ENCODE data around the gene ATP6V1G2. TPM values are rescaled to one million over a fixed set of nuclear protein-coding genes. Genes with fewer than 3 reads are reported as not detected.

Gene ATP6V1G2
- total RNA-seq, 2 experiments from 2014 or later: 2.5 TPM

DNA sequence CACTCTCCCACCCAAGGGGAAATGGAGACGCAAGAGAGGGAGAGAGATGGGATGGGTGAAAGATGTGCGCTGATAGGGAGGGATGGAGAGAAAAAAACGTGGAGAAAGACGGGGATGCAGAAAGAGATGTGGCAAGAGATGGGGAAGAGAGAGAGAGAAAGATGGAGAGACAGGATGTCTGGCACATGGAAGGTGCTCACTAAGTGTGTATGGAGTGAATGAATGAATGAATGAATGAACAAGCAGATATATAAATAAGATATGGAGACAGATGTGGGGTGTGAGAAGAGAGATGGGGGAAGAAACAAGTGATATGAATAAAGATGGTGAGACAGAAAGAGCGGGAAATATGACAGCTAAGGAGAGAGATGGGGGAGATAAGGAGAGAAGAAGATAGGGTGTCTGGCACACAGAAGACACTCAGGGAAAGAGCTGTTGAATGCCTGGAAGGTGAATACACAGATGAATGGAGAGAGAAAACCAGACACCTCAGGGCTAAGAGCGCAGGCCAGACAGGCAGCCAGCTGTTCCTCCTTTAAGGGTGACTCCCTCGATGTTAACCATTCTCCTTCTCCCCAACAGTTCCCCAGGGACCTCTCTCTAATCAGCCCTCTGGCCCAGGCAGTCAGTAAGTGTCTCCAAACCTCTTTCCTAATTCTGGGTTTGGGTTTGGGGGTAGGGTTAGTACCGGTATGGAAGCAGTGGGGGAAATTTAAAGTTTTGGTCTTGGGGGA is 29.7 kb upstream of the ATP6V1G2 start:
- Mint-ChIP-seq H3K4me1 (ENCODE audit: low read depth) (peaks cover 83% of the 10 kb centered on the region), H3K36me3 (ENCODE audit: low read depth) (peaks cover 53% of the 10 kb centered on the region), H3K27ac (peak overlapping the region; percentile 96), H3K4me3 (peak overlapping the region; percentile 93), H3K9me3 (ENCODE audit: insufficient read depth) (no peaks in the 10 kb centered on the region), H3K27me3 (ENCODE audit: low read depth) (no peaks in the 10 kb centered on the region)
- ChIA-PET POLR2A (interaction anchor here (1.0 to 14.3 kb wide), 10 partner anchors 8 to 162 kb away, joined by 3 to 388 read pairs (median 19); partner anchors contain the start of genes ATP6V1G2, DDX39B, LST1 and NCR3), CTCF (interaction anchor here (0.6 to 24.1 kb wide), 6 partner anchors 13 to 83 kb away, joined by 3 to 928 read pairs (median 98); partner anchors contain the start of genes ATP6V1G2, BAG6, DDX39B and LST1)
- ATAC-seq (no peak), DNase-seq (no peak)

- no peaks in the 10 kb centered on the region for H3K9me3 Mint-ChIP-seq (ENCODE audit: insufficient read depth)
- H3K27me3 Mint-ChIP-seq (ENCODE audit: low read depth): no peaks in the 10 kb centered on the region
- DNase-seq (peak; percentile 86), ATAC-seq (peak; percentile 38)
- POLR2A ChIA-PET: interaction anchor here (0.9 to 14.3 kb wide), 9 partner anchors 9 to 163 kb away, joined by 3 to 388 read pairs (median 22); partner anchors contain the start of genes ATP6V1G2, DDX39B, LST1 and NCR3
- H3K36me3 Mint-ChIP-seq (ENCODE audit: low read depth): peaks cover 47% of the 10 kb centered on the region
- H3K4me1 Mint-ChIP-seq (ENCODE audit: low read depth): peaks cover 89% of the 10 kb centered on the region
- H3K27ac Mint-ChIP-seq: peak within 1 kb of the TSS; percentile 96
- H3K4me3 Mint-ChIP-seq: peak within 1 kb of the TSS; percentile 93
- CTCF ChIA-PET: interaction anchor here (0.6 to 24.1 kb wide), 4 partner anchors 12 to 77 kb away, joined by 3 to 928 read pairs (median 346); partner anchors contain the start of genes ATP6V1G2, BAG6, DDX39B and LST1
These were observed 29.0 kb upstream of the ATP6V1G2 start, which contains the start of gene TNF for GRCh38 chr6:31575335-31575901. Gene TNF (plus strand): TSS chr6:31575565. CDS start chr6:31575742, 177 bp downstream.

GRCh38 chr6:31574106-31575061 is 28.0 kb upstream of the ATP6V1G2 start:
- no peak for DNase-seq
- Mint-ChIP-seq H3K27me3 (ENCODE audit: low read depth) (no peaks in the 10 kb centered on the region), H3K9me3 (ENCODE audit: insufficient read depth) (no peaks in the 10 kb centered on the region), H3K36me3 (ENCODE audit: low read depth) (peaks cover 40% of the 10 kb centered on the region), H3K4me1 (ENCODE audit: low read depth) (peaks cover 92% of the 10 kb centered on the region), H3K27ac (peak overlapping the region; percentile 96), H3K4me3 (peak overlapping the region; percentile 93)
- ATAC-seq: no peak
- POLR2A ChIA-PET: interaction anchor here (0.5 to 14.3 kb wide), 12 partner anchors 8 to 173 kb away, joined by 3 to 388 read pairs (median 4); partner anchors contain the start of genes C6orf47, DDX39B, LST1 and LTB
- CTCF ChIA-PET: interaction anchor here (0.8 to 24.1 kb wide), 8 partner anchors 11 to 257 kb away, joined by 3 to 928 read pairs (median 4); partner anchors contain the start of genes ATP6V1G2, BAG6, DDX39B and LST1

DNA sequence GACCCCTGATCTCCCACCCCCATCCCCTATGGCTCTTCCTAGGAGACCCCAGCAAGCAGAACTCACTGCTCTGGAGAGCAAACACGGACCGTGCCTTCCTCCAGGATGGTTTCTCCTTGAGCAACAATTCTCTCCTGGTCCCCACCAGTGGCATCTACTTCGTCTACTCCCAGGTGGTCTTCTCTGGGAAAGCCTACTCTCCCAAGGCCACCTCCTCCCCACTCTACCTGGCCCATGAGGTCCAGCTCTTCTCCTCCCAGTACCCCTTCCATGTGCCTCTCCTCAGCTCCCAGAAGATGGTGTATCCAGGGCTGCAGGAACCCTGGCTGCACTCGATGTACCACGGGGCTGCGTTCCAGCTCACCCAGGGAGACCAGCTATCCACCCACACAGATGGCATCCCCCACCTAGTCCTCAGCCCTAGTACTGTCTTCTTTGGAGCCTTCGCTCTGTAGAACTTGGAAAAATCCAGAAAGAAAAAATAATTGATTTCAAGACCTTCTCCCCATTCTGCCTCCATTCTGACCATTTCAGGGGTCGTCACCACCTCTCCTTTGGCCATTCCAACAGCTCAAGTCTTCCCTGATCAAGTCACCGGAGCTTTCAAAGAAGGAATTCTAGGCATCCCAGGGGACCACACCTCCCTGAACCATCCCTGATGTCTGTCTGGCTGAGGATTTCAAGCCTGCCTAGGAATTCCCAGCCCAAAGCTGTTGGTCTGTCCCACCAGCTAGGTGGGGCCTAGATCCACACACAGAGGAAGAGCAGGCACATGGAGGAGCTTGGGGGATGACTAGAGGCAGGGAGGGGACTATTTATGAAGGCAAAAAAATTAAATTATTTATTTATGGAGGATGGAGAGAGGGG is 27.1 kb upstream of the ATP6V1G2 start:
- H3K9me3 Mint-ChIP-seq (ENCODE audit: insufficient read depth): no peaks in the 10 kb centered on the region
- H3K27ac Mint-ChIP-seq: peak overlapping the region; percentile 96
- ATAC-seq (no peak), DNase-seq (no peak)
- ChIA-PET CTCF (interaction anchor here (1.1 to 24.1 kb wide), 5 partner anchors 10 to 258 kb away, joined by 3 to 928 read pairs (median 189); partner anchors contain the start of genes ATP6V1G2, BAG6, DDX39B and LST1), POLR2A (interaction anchor here (0.8 to 14.3 kb wide), 10 partner anchors 9 to 174 kb away, joined by 3 to 388 read pairs (median 8); partner anchors contain the start of genes C6orf47, DDX39B, LTB and NCR3)
- H3K36me3 Mint-ChIP-seq (ENCODE audit: low read depth): peaks cover 31% of the 10 kb centered on the region
- peak overlapping the region; percentile 93 for H3K4me3 Mint-ChIP-seq
- H3K4me1 Mint-ChIP-seq (ENCODE audit: low read depth): peaks cover 92% of the 10 kb centered on the region
- peaks cover 2% of the 10 kb centered on the region for H3K27me3 Mint-ChIP-seq (ENCODE audit: low read depth)

DNA sequence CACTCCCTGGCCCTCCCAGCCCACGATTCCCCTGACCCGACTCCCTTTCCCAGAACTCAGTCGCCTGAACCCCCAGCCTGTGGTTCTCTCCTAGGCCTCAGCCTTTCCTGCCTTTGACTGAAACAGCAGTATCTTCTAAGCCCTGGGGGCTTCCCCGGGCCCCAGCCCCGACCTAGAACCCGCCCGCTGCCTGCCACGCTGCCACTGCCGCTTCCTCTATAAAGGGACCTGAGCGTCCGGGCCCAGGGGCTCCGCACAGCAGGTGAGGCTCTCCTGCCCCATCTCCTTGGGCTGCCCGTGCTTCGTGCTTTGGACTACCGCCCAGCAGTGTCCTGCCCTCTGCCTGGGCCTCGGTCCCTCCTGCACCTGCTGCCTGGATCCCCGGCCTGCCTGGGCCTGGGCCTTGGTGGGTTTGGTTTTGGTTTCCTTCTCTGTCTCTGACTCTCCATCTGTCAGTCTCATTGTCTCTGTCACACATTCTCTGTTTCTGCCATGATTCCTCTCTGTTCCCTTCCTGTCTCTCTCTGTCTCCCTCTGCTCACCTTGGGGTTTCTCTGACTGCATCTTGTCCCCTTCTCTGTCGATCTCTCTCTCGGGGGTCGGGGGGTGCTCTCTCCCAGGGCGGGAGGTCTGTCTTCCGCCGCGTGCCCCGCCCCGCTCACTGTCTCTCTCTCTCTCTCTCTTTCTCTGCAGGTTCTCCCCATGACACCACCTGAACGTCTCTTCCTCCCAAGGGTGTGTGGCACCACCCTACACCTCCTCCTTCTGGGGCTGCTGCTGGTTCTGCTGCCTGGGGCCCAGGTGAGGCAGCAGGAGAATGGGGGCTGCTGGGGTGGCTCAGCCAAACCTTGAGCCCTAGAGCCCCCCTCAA is 25.9 kb upstream of the ATP6V1G2 start, which contains the start of gene LTA:
LTA (plus strand) TSS at position 249 of the 871 bp plus-strand sequence; CDS start at position 703, 454 bp downstream.
- ChIA-PET CTCF (interaction anchor here (1.6 to 24.1 kb wide), 7 partner anchors 6 to 26 kb away, joined by 6 to 928 read pairs (median 73); partner anchors contain the start of genes ATP6V1G2, DDX39B, LST1 and LTB), POLR2A (interaction anchor here (1.4 to 14.3 kb wide), 6 partner anchors 9 to 23 kb away, joined by 5 to 388 read pairs (median 34); partner anchors contain the start of genes LTB and NCR3)
- Mint-ChIP-seq H3K27me3 (ENCODE audit: low read depth) (peaks cover 5% of the 10 kb centered on the region), H3K27ac (peak within 1 kb of the TSS; percentile 96), H3K36me3 (ENCODE audit: low read depth) (peaks cover 23% of the 10 kb centered on the region), H3K4me1 (ENCODE audit: low read depth) (peaks cover 95% of the 10 kb centered on the region), H3K9me3 (ENCODE audit: insufficient read depth) (no peaks in the 10 kb centered on the region), H3K4me3 (peak within 1 kb of the TSS; percentile 93)
- peak; percentile 82 for DNase-seq
- peak; percentile 43 for ATAC-seq

GRCh38 chr6:31569861-31570536 is 23.6 kb upstream of the ATP6V1G2 start:
- Mint-ChIP-seq H3K27ac (no peak overlapping the region), H3K36me3 (ENCODE audit: low read depth) (peaks cover 10% of the 10 kb centered on the region), H3K4me3 (no peak overlapping the region), H3K4me1 (ENCODE audit: low read depth) (peaks cover 75% of the 10 kb centered on the region), H3K9me3 (ENCODE audit: insufficient read depth) (no peaks in the 10 kb centered on the region), H3K27me3 (ENCODE audit: low read depth) (peaks cover 13% of the 10 kb centered on the region)
- ATAC-seq: no peak
- ChIA-PET CTCF (interaction anchor here (0.7 to 24.1 kb wide), 7 partner anchors 8 to 28 kb away, joined by 3 to 504 read pairs (median 11); partner anchors contain the start of genes ATP6V1G2, DDX39B, LST1 and LTB), POLR2A (interaction anchor here (0.6 to 4.8 kb wide), 6 partner anchors 10 to 29 kb away, joined by 3 to 73 read pairs (median 4); partner anchors contain the start of genes LST1 and LTB)
- no peak for DNase-seq

GRCh38 chr6:31568537-31568961 is 22.1 kb upstream of the ATP6V1G2 start:
- ChIA-PET CTCF (interaction anchor here (1.3 to 24.1 kb wide), 9 partner anchors 8 to 29 kb away, joined by 4 to 504 read pairs (median 6); partner anchors contain the start of genes ATP6V1G2, DDX39B, LTB and NCR3), POLR2A (interaction anchor here (0.6 to 4.8 kb wide), 11 partner anchors 8 to 269 kb away, joined by 3 to 73 read pairs (median 5); partner anchors contain the start of genes LST1, LTB and NCR3)
- ATAC-seq (peak; percentile 74), DNase-seq (peak; percentile 86)
- peaks cover 17% of the 10 kb centered on the region for H3K36me3 Mint-ChIP-seq (ENCODE audit: low read depth)
- H3K9me3 Mint-ChIP-seq (ENCODE audit: insufficient read depth): no peaks in the 10 kb centered on the region
- peak overlapping the region; percentile 26 for H3K4me3 Mint-ChIP-seq
- peak overlapping the region; percentile 56 for H3K27ac Mint-ChIP-seq
- H3K4me1 Mint-ChIP-seq (ENCODE audit: low read depth): peaks cover 63% of the 10 kb centered on the region
- H3K27me3 Mint-ChIP-seq (ENCODE audit: low read depth): peaks cover 22% of the 10 kb centered on the region

DNA sequence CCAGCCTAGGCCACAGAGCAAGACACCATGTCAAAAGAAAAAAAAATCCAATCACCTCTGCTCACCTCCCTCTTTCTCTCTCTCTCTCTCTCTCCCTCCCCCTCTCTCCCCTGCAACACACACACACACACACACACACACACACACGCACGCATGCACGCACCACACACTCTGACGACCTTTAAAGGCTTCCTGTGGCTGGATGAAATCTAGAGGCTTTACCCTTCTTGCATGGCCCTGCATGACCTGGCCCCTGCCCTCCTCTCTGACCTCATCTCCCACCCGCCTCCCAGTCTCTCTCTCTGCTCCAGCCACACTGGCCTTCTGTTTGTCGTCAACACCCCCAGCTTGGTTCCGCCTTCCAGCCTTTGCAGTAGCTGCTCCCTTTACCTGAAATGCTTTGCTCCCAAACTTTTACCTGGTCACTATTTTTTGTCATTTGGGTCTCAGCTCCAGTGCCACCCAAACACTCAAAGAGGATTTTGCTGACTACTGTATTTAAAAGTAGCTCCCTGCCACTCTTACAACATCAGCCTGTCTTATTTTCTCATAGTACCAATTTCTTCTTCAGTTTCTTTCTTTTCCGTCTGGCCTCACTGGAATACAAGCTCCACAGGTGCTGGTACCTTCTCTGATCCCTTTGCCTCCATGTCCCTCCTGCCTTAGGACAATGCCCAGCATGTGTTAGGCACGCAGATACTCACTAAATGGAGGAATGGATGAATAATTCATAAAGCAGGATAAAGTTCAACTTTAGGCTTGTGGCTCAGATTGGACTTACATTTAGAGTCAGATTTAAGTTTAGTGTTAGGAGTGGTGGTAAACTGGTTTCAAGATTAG is 21.3 kb upstream of the ATP6V1G2 start:
- ATAC-seq: peak; percentile 4
- H3K27ac Mint-ChIP-seq: peak overlapping the region; percentile 56
- peaks cover 22% of the 10 kb centered on the region for H3K27me3 Mint-ChIP-seq (ENCODE audit: low read depth)
- H3K4me1 Mint-ChIP-seq (ENCODE audit: low read depth): peaks cover 55% of the 10 kb centered on the region
- POLR2A ChIA-PET: interaction anchor here (1.0 to 4.8 kb wide), 8 partner anchors 7 to 29 kb away, joined by 4 to 73 read pairs (median 5); partner anchors contain the start of genes LST1, LTB and NCR3
- no peaks in the 10 kb centered on the region for H3K9me3 Mint-ChIP-seq (ENCODE audit: insufficient read depth)
- DNase-seq: no peak
- peaks cover 17% of the 10 kb centered on the region for H3K36me3 Mint-ChIP-seq (ENCODE audit: low read depth)
- CTCF ChIA-PET: interaction anchor here (0.7 to 24.1 kb wide), 10 partner anchors 8 to 30 kb away, joined by 3 to 504 read pairs (median 6); partner anchors contain the start of genes ATP6V1G2, DDX39B, LTB and NCR3
- H3K4me3 Mint-ChIP-seq: peak overlapping the region; percentile 9

Data from activated CD8-positive, alpha-beta T cell treated with anti-CD3 and anti-CD28 coated beads, Interleukin-2, amount 10 ng/mL, durations not matched to agents 7 days and 5 days (primary cell).